NCI-H2081 (cell line): Measurements from ENCODE around the gene SRPRB.
A peak's percentile ranks its signal among the peaks of the same experiment; 100 is the strongest.
"Not testable (repeated sequence)": the region's sequence is repeated elsewhere in the genome, so short reads cannot be mapped to it uniquely, and the experiment has no call there.

ENCODE experiments used
- DNase-seq, 2 experiments: peaks; one replicate each; lab custom pipeline; 2025; lab: John Stamatoyannopoulos, UW

SRPRB gene

DNA sequence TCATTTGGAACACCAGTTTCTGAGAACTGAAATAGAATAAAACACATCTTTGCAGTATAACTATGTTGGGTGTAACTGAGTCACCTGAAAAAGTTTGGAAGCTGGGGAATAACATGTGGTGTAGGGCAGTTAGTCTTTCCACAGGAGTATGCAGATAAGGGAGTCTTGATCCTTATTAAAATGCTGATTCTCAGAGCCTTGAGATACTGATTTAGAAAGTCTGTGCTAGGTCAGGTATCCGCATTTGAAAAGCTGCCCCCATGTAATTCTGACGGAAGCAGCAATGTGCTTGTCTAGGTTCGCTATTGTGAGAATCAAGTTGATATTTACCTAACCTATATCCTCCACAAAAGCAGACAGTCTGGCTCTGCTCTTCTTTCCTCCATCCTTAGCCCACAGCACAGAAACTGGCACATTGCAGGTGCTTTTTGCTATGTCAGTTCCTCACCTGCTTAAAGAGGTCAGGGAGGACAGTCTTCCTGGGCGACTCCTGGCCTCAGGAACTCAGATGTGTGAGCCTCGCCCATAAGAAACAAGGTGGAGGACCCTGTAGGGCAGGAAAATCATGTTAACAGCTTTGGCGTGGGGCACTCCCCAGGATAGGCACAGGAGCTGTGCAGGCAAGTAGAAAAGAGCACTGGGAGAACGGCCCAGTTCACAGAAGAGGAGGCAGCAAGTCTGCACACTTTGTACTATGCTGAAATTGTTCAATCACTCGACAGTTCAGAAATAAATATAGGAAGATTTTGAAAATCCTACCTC is 27.6 kb upstream of the SRPRB start:
- no peak for DNase-seq

DNA sequence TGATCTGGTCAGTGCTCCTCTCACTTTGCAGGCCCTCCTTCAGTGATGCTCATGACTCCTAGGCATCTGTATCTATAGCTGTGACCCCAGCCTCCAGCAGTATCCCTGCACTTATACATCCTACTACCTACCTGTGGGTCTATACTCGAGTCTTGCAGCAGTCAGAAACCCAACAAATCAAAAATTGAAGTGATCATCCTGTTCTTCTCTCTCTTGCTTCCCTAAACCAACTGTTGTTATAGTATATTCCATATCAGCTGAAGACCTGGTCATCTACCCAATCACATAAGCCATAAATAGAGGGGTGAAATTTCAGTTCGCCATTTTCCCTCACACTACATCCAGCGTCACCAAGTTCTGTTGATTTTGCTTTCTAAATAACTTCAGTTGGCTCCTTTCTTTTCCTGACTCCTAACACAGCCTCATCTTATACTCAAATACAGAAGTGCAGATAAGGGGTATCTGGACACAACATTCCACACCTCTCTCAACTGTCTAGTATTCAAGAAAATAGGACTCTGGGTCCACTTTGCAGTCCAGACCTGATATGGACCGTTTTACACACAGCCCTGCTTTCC is 25.9 kb upstream of the SRPRB start:
- DNase-seq, result no peak

DNA sequence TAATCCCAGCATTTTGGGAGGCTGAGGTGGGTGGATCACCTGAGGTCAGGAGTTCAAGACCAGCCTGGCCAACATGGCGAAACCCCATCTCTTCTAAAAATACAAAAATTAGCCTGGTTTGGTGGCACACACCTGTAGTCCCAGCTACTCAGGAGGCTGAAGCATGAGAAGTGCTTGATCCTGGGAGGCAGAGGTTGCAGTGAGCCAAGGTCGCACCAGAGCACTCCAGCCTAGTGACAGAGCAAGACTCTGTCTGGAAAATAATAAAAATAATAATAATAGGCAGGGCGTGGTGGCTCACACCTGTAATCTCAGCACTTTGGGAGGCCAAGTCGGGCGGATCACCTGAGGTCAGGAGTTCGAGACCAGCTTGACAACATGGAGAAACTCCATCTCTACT is 24.9 kb upstream of the SRPRB start:
- DNase-seq, result not testable (repeated sequence)

DNA sequence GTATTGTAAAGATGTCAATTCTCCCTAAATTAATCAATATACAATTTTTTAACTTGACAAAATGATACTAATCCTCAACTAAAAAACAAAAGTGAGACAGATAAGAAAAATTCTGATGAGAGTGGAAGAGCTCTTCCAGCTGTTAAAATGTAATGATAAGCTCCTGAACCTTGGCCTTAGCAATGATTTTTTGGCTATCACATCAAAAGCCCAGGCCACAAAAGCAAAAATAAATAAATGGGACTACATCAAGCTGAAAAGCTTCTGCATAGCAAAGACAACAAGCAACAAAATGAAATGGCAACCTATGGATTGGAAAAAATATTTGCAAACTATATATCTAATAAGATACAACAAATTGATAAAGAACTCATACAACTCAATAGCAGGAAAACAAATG is 24.0 kb upstream of the SRPRB start:
- DNase-seq, result no peak

- DNase-seq, result no peak
Observed at GRCh38 chr3:133782454-133782853, 23.2 kb upstream of the SRPRB start.

DNA sequence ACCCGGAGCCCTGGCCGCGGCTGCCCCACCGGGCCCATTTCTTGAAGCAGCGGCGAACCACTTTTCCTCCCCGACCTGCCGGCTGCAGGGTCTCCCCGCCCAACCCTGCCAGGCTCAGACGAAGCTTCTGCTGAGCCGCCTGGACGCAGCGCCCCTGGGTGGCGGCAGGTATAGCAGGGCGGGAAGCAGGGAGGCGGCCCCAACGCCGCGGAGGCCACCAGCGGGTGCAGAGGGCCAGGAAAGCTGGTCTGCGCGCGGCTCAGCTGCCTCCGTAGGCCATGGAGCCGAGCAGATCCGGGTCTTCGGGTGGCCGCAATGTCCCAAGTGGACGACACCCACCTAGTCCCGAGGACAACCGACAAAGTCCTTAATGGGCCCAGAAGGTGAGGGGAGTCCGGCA is 21.9 kb upstream of the SRPRB start:
- DNase-seq, result no peak

DNA sequence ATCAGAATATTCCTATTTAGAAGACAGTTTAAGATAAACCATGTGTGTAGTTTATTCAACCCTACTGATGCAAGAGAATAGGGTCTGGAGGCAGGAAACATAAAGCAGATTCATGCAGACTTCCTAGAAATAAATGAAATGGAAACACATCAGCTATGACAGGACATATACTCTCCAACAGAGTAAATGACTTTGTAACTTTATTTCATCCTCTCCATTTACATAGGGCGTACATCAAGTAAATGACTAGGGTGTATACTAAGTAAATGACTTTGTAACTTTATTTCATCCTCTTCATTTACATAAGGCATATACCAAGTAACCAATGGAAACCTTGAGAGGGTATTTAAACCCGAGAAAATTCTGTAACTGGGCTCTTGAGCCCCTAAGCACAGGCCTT is 17.6 kb upstream of the SRPRB start:
- no peak for DNase-seq

- DNase-seq, result peak in 1 of 2 experiments; percentile 30
Observed at GRCh38 chr3:133792171-133792763, 13.3 kb upstream of the SRPRB start.

GRCh38 chr3:133797396-133798105 is 8.1 kb upstream of the SRPRB start:
- DNase-seq, result no peak

- no peak for DNase-seq
Observed at GRCh38 chr3:133799794-133800585, 5.6 kb upstream of the SRPRB start.

DNA sequence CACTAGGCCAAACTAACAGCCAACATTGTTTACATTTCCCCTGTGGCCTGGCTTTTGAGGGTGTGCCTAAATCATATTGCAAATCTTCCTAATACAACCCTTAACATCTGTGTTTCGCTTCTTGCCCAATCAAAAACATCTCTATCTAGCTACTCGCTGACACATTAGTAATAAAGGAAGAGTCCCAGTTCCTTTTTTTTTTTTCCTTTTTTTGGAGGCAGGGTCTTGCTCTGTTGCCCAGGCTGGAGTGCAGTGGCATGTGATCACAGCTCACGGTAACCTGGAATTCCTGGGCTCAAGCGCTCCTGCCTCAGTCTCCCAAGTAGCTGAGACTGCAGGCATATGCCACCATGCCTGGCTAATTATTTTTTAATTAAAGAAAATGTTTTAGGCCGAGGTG is 2.1 kb upstream of the SRPRB start:
- no peak for DNase-seq

DNA sequence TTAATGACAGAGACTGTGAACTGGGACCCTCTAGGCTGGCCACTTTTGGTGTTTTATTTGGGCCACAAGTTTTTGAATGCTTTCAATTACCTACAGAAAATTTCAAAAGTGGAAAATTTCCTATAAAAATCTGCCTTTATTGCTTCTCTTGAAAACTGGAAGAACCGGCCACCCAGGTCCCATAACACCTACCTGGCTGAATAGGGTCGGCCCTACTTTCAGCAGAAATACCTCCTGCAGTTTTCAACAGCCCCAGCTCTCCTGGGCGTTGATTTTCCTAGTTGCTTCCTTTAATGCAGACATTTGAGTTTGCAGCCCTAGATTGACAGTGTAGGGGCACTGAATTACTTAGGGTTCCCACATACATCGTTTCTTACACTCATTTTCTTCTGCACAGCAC is 719 bp upstream of the SRPRB start:
- no peak for DNase-seq

DNA sequence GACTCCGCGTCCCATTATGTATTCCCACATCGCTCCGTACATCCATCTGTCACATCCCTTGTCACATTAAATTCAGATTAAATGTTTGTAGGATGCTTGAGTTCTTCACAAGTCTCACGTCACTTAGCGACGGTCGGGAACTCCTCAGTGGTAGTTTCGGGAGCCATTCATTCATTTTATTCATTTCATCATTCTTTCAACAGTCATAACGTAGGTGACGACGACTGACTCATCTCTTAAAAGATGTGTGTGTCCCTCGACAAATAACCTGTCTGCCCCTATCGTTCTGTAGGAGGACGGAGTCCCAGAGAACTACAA is 272 bp upstream of the SRPRB start:
- DNase-seq, result no peak

GRCh38 chr3:133812872-133813271 is 7.3 kb downstream of the SRPRB start:
- no peak for DNase-seq

GRCh38 chr3:133815386-133815785 is 9.8 kb downstream of the SRPRB start:
- no peak for DNase-seq

DNA sequence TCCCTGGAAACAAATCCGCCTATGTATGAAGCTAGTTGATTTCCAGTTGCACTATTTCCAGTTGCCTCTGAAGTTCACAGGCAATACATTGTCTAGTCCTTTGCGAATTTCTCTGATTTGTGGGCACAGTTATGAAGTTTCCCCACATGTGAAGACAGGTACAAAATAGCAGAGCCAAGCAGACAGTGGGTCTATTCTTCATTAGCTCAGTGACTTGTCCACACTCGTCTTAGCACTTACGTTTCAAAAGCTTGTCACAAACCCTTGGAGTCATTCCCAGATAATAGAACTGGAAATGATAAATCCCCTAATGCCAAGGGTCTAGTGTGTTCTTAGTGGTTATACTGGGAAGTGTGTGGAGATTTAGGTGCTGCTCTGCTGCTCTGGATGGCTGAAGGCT is 14.5 kb downstream of the SRPRB start:
- no peak for DNase-seq

DNA sequence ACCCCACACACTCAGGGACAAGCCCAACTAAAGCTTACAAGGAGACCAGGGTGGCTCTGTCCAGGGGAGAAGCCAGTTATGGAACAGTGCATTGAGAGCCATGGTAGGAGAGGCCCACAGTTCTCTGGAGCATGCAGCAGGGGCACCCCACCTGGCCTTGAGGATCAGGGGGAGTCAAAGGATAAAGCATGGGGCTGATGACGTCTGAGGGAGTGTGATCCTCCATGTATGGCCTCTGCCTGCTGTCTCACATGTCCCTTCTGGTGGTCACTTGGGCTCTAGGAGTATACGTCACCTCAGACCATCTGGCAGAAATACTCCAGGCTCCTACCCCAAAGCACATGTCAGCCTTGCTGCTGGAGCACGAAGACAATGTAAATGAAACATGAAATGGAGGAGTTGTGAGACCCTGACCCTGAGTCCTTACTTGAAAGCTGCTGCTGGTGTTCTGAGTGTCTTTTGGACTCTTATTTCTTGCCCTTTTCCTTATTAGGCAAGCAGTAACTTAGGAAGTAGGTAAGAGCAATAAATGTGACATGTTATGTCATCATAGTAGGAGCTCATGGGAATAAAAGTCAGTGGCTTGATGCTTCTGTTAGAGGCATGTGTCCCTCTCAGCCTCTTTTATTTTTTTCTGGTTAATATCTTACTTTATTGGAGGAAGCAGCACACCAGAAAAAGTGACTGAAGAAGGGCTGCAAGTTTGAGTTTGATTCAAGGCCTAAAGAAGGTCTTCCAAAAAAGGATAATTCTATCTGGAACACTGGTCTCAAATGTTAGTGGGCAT is 15.5 kb downstream of the SRPRB start:
- no peak for DNase-seq

DNA sequence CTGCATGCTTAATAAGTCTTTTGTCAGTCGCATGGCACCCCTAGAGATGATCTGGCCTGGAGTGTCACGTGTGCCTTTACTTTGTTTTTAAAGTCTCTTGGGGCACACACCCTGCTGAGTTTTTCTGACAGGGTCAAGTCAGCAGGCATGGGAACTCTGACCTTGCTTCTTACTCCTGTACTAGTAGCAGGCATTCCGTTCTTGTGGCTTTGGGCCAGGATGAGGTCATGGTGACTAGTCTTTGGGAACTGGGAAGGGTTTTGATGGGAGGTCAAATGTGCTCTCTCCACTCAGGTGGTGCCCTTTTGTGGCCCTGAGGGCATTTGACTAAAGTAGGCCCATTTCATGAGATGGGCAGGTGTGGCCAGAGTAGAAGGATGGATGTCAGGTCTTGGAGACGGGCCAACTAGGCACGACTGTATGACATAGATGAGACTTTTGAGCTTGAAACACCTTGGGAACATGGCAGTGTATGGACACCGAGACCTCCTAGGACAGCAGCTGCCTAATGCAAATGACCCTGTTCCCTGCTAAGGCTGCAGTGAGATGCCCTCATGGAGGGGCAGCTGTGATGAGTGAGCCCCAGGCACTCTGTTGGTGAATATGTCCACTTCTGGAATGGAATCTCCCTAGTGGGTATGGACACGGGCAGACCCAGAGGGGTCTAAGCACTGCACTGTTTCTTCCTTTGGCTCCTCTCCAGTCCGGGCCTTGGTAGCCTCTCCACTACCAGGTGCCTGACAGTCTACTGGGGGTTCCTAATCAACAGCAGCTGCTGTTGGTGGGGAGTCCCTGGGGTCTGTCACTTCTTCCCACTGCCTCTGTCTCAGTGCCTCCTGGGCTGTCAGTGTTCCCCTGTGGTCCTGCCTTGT is 16.4 kb downstream of the SRPRB start:
- peak in 1 of 2 experiments; percentile 21 for DNase-seq

- no peak for DNase-seq
Observed at GRCh38 chr3:133824961-133825485, 19.4 kb downstream of the SRPRB start.
